GM19025 (cell line): ENCODE measurements around the gene TBXA2R.
"Not testable (repeated sequence)": the region's sequence is repeated elsewhere in the genome, so short reads cannot be mapped to it uniquely, and the experiment has no call there.

Experiments used
- ATAC-seq: cut with Tn5 transposase; IDR thresholded peaks from one replicate; pipeline ENCODE4 v1.9.1; 2021; ENCODE audit warnings: mild to moderate bottlenecking, low read depth, moderate library complexity; ENCODE audit not compliant: unreplicated experiment

The TBXA2R gene

DNA sequence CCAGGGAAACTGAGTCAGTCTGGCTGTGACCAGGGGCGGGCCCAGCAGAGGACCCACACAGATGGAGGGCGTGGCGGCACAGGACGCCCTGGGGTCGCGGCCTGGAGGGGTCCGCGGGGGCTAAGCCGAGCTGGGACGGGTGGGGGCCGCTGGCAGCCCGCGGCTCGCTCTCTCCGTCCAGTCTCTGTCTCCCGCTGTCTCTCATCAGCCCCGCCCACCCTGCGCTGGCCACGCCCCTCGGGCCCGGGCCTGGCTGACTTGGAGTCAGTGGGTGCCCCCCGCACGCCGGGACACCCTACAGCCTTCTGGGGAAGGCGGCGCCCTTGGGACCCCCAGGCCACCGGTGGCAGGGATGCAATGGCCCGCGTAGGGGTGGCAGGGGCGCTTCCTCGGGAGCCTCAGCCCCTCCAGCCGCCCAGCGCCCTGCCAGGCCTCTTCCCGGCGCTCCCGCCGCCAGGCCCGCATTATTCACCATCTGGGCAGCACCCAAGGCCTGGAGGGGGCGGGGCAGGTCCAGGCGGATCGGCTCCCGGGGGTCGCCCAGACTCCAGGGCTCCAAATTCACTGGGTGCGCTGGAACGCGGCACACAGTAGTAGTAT, at the start of gene TBXA2R:
Gene TBXA2R, minus strand, starts transcription at position 186 of the 600 bp plus-strand sequence. CDS start 6,241 bp downstream, outside the sequence.
- ATAC-seq = no peak

DNA sequence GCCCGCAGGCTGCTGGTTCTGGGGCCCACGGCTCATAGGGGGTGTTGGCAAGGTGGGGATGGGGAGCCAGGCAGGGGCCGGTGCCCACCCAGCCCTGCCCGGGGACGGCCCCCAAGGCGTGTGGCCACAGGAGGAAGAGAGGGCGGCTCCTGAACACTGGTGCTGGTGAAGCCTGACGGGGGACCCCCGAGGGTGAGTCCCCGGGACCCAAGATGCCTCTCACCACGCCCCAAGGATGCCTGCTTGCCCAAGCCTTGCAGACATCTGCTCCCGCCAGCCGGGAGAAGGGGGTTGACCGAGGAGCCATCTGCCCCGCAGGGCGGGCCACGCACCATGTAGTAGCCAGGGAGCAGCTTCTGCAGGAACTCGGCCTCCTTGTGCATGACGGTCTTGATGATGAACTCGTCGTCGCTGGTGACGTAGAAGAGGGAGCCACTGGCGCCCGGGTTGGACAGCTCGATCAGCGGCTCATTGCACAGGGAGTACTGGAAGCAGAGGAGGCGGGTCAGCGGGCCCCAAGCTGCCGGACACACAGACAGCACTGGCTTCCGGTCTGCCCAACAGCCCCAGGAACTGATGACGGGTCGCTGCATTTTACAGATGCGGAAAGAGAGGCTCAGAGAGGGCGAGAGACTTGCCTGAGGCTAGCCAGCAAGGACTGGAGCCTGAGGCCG, 49.5 kb upstream of the TBXA2R start:
- no peak for ATAC-seq

- ATAC-seq = no peak
Observed at GRCh38 chr19:3655402-3656072, 48.9 kb upstream of the TBXA2R start.

DNA sequence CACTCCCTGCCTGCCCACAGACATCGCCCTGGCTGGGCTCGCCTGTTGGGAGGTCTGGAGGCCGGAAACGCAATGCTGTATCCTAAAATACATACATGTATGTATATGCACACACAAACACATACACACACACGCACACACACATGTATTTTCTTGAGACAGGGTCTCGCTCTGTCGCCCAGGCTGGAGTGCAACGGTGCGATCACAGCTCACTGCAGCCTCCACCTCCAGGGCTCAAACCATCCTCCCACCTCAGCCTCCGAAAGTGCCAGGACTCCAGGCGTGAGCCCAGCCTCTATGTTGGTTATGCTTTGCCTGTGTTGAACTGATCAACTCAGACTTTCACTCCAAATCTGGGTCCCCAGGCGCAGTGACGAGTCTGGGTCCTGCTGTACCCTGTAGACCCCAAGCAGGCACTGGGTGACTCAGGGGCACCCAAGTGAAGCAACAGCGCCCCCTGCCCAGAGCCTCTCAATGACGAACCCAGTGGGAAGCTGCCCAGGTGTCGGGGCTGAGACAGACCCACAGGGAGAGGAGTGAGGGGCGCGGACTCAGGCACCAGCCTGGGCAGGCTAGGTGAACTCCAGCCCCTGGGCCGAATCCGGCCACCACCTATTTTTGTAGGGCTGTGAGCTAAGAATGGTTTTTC, 47.3 kb upstream of the TBXA2R start:
- ATAC-seq = no peak

- no peak for ATAC-seq
Observed at GRCh38 chr19:3653081-3653795, 46.6 kb upstream of the TBXA2R start.

- no peak for ATAC-seq
Observed at GRCh38 chr19:3652422-3652821, 45.7 kb upstream of the TBXA2R start.

- no peak for ATAC-seq
Observed at GRCh38 chr19:3651684-3652083, 45.0 kb upstream of the TBXA2R start.

- no peak for ATAC-seq
Observed at GRCh38 chr19:3649888-3650287, 43.2 kb upstream of the TBXA2R start.

DNA sequence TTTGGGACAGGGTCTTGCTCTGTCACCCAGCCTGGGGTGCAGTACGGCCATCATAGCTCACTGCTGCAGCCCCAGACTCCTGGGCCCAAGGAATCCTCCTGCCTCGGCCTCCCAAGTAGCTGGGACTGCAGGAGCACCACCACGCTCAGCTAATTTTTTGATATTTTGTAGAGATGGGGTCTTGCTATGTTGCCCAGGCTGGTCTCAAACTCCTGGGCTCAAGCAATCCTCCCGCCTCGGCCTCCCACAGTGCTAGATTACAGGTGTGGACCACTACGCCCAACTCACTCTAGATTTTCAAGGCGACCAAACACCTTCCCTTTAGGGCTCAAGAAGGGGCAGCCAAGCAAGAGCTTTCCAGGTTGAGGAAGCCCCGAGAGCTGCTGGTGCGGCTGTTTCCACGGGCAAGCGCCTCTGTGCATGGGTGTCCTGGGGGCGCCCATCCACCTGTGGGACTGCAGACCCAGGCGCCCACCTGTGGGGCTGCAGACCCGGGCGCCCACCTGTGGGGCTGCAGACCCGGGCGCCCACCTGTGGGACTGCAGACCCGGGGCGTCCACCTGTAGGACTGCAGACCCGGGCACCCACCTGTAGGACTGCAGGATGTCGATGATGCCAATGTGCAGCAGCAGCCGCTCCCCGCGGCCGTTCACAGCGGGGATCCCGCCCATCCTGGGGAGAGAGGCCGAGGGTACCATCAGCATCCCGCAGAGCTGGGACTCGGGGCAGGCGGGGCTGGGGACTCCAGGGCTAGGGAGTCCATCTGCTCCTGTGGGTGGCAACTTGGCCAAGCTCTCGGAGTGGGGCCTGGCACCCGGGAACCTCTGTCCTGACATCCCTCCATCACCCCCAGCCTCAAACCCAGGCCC, 41.6 kb upstream of the TBXA2R start:
- no peak for ATAC-seq

GRCh38 chr19:3647102-3647501, 40.4 kb upstream of the TBXA2R start:
- not testable (repeated sequence) for ATAC-seq

DNA sequence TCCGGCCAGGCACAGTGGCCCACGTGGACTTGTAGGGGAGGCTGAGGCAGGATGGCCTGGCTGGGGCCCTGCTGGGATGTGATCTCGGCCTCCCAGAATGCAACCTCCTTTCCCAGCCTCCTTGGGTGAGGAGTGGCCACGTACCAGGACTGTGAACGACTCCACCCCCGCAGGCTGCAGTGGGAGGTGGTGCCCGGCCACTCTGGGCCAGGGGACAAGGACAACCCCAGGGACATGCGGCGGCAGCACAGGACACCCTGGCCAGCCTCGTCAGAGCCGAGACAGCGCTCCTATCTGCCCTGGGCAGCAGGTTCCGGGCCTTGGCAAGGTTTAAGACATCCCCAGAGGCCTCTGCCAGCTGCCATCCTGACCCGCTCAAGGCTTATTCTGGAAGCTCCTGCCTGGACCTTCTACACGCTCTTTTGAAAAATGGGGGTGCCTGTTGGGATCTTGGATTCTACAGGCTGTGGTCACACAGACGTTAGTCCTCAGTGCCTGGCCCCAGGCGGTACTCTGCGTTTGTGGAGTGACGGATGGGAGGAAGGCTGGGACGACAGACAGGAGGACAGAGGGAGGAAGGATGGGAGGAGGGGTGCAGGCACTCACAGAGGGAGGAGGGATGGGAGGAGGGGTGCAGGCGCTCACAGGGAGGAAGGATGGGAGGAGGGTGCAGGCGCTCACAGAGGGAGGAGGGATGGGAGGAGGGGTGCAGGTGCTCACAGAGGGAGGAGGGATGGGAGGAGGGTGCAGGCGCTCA, 39.8 kb upstream of the TBXA2R start:
- no peak for ATAC-seq

- ATAC-seq = no peak
Observed at GRCh38 chr19:3645726-3646125, 39.1 kb upstream of the TBXA2R start.

- ATAC-seq = no peak
Observed at GRCh38 chr19:3645067-3645396, 38.4 kb upstream of the TBXA2R start.

DNA sequence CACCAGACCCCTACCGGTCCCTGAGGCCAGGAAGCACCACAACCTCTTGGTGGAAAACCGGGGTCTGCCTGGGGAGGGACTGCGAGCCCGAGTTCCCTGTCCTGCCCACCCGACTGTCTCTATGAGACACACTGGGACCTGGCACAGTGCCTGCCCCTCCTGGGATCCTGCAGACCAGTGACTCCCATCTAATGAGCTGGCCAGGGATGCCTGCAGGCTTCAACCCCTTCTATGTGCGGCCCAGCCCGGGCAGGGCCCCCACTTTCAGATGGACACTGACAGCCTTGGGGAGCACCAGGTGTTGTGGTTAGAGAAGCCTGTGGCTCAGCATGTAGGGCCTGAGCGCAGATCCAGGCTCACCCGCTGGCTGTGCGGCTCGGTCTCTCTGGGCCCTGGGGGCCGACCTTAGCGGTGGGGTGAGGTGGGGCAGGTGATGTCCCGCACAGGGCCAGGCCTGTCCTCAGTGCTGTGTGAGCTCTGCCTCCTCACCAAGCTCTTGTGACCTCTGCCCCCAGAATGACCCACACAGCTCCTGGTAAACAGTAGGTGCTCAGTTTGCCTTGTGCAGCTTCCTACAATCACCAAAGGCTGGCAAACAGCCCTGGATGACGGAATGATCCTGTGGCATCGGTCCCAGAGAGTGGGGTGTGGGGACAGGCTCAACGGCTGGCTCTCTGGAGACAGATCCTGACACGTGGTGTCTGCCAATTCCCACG, 37.8 kb upstream of the TBXA2R start:
- ATAC-seq = no peak

DNA sequence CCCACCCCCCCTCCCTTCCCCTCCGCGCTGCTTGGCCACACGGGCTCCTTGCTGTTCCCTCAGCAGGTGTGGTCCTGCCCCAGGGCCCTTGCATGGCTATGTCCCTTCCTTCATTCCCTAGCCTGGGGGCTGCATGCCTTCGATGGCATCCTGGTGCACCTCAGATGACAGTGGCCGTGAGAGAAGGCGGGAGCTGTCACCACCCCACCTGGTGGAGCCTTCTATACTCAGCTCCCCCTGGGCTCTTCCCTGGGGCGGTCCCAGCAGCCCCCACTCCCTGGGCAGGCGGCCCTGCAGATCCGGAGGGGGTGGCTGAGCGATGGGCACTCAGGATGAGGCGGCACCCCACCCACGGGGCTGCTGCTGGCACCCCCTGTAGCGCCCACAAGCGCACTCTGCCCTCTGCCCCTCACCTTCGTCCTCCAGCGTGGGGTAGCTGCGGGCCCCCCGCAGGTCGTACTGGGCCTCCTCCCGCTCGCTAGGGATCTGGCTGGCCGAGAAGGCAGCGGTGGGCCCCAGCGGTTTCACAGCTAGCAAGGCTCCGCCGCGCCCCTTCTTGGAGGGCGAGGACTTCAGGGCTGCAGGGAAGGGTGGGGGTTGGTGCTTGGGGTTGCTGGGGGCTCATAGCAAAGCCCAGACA, 37.1 kb upstream of the TBXA2R start:
- no peak for ATAC-seq

GRCh38 chr19:3642987-3643673, 36.5 kb upstream of the TBXA2R start:
- ATAC-seq = no peak

GRCh38 chr19:3642296-3642695, 35.6 kb upstream of the TBXA2R start:
- ATAC-seq = no peak
